ACC112 (cell line): Measurements from ENCODE around the gene DELE1.

ENCODE experiments used
- H2AFZ ChIP-seq: fragments of 200-600 bp; sonication (generic); one replicate; pipeline ENCODE4 v1.6.0; 2017; ENCODE audit warnings: antibody characterized with exemption, low read length; ENCODE audit not compliant: unreplicated experiment
- H3K27ac ChIP-seq: fragments of 200-600 bp; sonication (generic); 2 replicates; pipeline ENCODE4 v1.5.1; 2014; ENCODE audit warnings: low read depth, mild to moderate bottlenecking, antibody characterized with exemption, low read length, moderate library complexity
- H3K27me3 ChIP-seq: fragments of 200-600 bp; sonication (generic); 2 replicates; pipeline ENCODE4 v1.6.1; 2014; ENCODE audit warnings: mild to moderate bottlenecking, antibody characterized with exemption, low read length, moderate library complexity, mixed read lengths; ENCODE audit not compliant: insufficient read depth
- H3K36me3 ChIP-seq: fragments of 200-600 bp; sonication (generic); 2 replicates; pipeline ENCODE4 v1.6.1; 2016; ENCODE audit warnings: mild to moderate bottlenecking, antibody characterized with exemption, low read length, moderate library complexity, mixed read lengths; ENCODE audit not compliant: insufficient read depth
- H3K4me1 ChIP-seq: fragments of 200-600 bp; sonication (generic); one replicate; pipeline ENCODE4 v1.6.1; 2016; ENCODE audit warnings: low read length, mixed read lengths; ENCODE audit not compliant: insufficient read depth, unreplicated experiment, control insufficient read depth
- H3K4me3 ChIP-seq: fragments of 200-600 bp; sonication (generic); 2 replicates; pipeline ENCODE4 v1.5.1; 2014; ENCODE audit warnings: mild to moderate bottlenecking, low read depth, low read length
- H3K79me2 ChIP-seq: fragments of 200-600 bp; sonication (generic); one replicate; pipeline ENCODE4 v1.6.0; 2016; ENCODE audit warnings: low read length; ENCODE audit not compliant: control insufficient read depth, unreplicated experiment, insufficient read depth

Gene DELE1

GRCh38 chr5:141878711-141879425 is 44.8 kb upstream of the DELE1 start:
- no peak overlapping the region for H3K27ac ChIP-seq
- no peaks in the 10 kb centered on the region for H3K36me3 ChIP-seq
- H3K27me3 ChIP-seq, result peaks cover 86% of the 10 kb centered on the region
- H3K4me1 ChIP-seq, result peaks cover 19% of the 10 kb centered on the region
- no peak overlapping the region for H2AFZ ChIP-seq
- H3K79me2 ChIP-seq, result no peaks in the 10 kb centered on the region
- peak overlapping the region; percentile 68 for H3K4me3 ChIP-seq

- Histone ChIP-seq H3K79me2 (no peaks in the 10 kb centered on the region), H2AFZ (no peak overlapping the region), H3K36me3 (no peaks in the 10 kb centered on the region), H3K27ac (no peak overlapping the region), H3K4me3 (no peak overlapping the region), H3K27me3 (peaks cover 86% of the 10 kb centered on the region), H3K4me1 (peaks cover 19% of the 10 kb centered on the region)
Measured at GRCh38 chr5:141879426-141879759, 44.3 kb upstream of the DELE1 start.

GRCh38 chr5:141879941-141880738 is 43.5 kb upstream of the DELE1 start:
- no peak overlapping the region for H3K27ac ChIP-seq
- no peak overlapping the region for H2AFZ ChIP-seq
- no peaks in the 10 kb centered on the region for H3K36me3 ChIP-seq
- H3K4me1 ChIP-seq, result peaks cover 19% of the 10 kb centered on the region
- no peaks in the 10 kb centered on the region for H3K79me2 ChIP-seq
- no peak overlapping the region for H3K4me3 ChIP-seq
- H3K27me3 ChIP-seq, result peaks cover 86% of the 10 kb centered on the region

GRCh38 chr5:141880961-141881801 is 42.5 kb upstream of the DELE1 start:
- H3K79me2 ChIP-seq, result no peaks in the 10 kb centered on the region
- no peak overlapping the region for H2AFZ ChIP-seq
- peaks cover 84% of the 10 kb centered on the region for H3K27me3 ChIP-seq
- H3K27ac ChIP-seq, result no peak overlapping the region
- H3K4me1 ChIP-seq, result peaks cover 19% of the 10 kb centered on the region
- no peaks in the 10 kb centered on the region for H3K36me3 ChIP-seq
- no peak overlapping the region for H3K4me3 ChIP-seq

- Histone ChIP-seq H3K4me1 (peaks cover 13% of the 10 kb centered on the region), H3K4me3 (no peak overlapping the region), H3K79me2 (no peaks in the 10 kb centered on the region), H2AFZ (no peak overlapping the region), H3K27me3 (peaks cover 82% of the 10 kb centered on the region), H3K27ac (no peak overlapping the region), H3K36me3 (no peaks in the 10 kb centered on the region)
Measured at GRCh38 chr5:141881886-141882285, 41.8 kb upstream of the DELE1 start.

- Histone ChIP-seq H3K79me2 (no peaks in the 10 kb centered on the region), H3K27ac (no peak overlapping the region), H2AFZ (no peak overlapping the region), H3K4me3 (no peak overlapping the region), H3K36me3 (no peaks in the 10 kb centered on the region), H3K4me1 (peaks cover 6% of the 10 kb centered on the region), H3K27me3 (peaks cover 74% of the 10 kb centered on the region)
Measured at GRCh38 chr5:141882594-141883183, 41.0 kb upstream of the DELE1 start.

GRCh38 chr5:141883184-141883891 is 40.3 kb upstream of the DELE1 start:
- Histone ChIP-seq H3K79me2 (no peaks in the 10 kb centered on the region), H3K27ac (no peak overlapping the region), H3K36me3 (no peaks in the 10 kb centered on the region), H2AFZ (no peak overlapping the region), H3K4me1 (peaks cover 6% of the 10 kb centered on the region), H3K27me3 (peaks cover 71% of the 10 kb centered on the region), H3K4me3 (no peak overlapping the region)

- Histone ChIP-seq H3K27ac (no peak overlapping the region), H3K36me3 (no peaks in the 10 kb centered on the region), H3K4me3 (no peak overlapping the region), H2AFZ (no peak overlapping the region), H3K27me3 (peaks cover 71% of the 10 kb centered on the region), H3K4me1 (peaks cover 2% of the 10 kb centered on the region), H3K79me2 (no peaks in the 10 kb centered on the region)
Measured at GRCh38 chr5:141883892-141884318, 39.8 kb upstream of the DELE1 start.

- no peak overlapping the region for H3K4me3 ChIP-seq
- H3K79me2 ChIP-seq, result no peaks in the 10 kb centered on the region
- H3K4me1 ChIP-seq, result no peaks in the 10 kb centered on the region
- peak overlapping the region; percentile 29 for H2AFZ ChIP-seq
- no peaks in the 10 kb centered on the region for H3K36me3 ChIP-seq
- peaks cover 33% of the 10 kb centered on the region for H3K27me3 ChIP-seq
- H3K27ac ChIP-seq, result no peak overlapping the region
Measured at GRCh38 chr5:141889282-141889871, 34.3 kb upstream of the DELE1 start.
